Superior temporal gyrus (tissue), 1 donor: ENCODE measurements around the gene SNX21.
A peak's percentile ranks its signal among the peaks of the same experiment; 100 is the strongest.
"Not testable (repeated sequence)": the region's sequence is repeated elsewhere in the genome, so short reads cannot be mapped to it uniquely, and the experiment has no call there.

ENCODE experiments used
- DNase-seq: peaks from one replicate; pipeline ENCODE4 v3.0.0-alpha.2; 2016; ENCODE audit errors: extremely low spot score

SNX21 gene

GRCh38 chr20:45833030-45833882, at the start of gene SNX21:
Gene SNX21, plus strand, starts transcription at chr20:45833799. Its CDS starts 121 bp downstream, at chr20:45833920.
- peak; percentile 51 for DNase-seq

DNA sequence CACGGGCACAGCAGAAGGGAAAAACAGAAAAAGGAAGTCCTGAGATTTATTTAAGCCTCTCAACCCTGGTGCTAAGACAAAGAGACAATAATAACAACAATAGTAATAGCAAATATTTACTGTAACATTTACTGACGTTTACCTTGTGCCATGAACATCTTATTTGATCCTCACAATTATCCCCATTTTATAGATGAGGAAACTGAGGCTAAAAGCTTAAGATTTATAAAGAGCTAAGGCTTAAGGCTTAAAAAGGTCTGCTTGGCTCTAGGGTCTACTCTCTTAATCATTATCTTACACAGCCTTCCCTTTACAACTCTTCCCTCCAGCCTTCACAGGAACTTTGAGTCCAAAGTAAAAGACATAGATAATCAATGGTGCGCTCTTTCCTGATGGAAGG, 45.2 kb upstream of the SNX21 start:
- DNase-seq: no peak

GRCh38 chr20:45792317-45793118, 41.1 kb upstream of the SNX21 start:
- no peak for DNase-seq

- DNase-seq: no peak
Observed at GRCh38 chr20:45796337-45797065, 37.1 kb upstream of the SNX21 start.

- not testable (repeated sequence) for DNase-seq
Observed at GRCh38 chr20:45797510-45797909, 36.1 kb upstream of the SNX21 start.

- not testable (repeated sequence) for DNase-seq
Observed at GRCh38 chr20:45797955-45798354, 35.6 kb upstream of the SNX21 start.

GRCh38 chr20:45798935-45799642, 34.5 kb upstream of the SNX21 start:
- DNase-seq: peak; percentile 75

DNA sequence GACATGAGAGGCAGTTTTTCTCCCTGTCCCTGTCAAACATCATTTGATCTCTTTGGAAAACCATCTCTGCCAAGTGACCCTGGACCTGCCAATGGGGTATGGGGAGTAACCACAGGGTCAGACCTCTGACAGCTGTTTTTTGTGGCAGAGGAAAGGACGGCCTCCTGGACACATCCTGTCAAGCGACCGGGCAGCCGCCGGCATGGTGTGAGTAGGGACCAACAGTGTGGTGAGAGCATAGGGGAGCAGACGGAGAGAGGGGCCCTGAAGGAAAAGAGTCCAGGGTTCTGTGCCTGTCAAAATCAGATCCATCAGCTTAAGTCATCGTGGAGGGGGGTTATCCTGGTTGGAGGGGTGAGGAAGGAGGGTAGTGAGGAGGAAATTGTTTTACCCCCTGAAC, 31.7 kb upstream of the SNX21 start:
- no peak for DNase-seq

- no peak for DNase-seq
Observed at GRCh38 chr20:45810191-45810970, 23.2 kb upstream of the SNX21 start.

GRCh38 chr20:45812157-45813005, 21.2 kb upstream of the SNX21 start, which contains the start of gene UBE2C:
Gene UBE2C, plus strand, starts transcription at chr20:45812644. Its CDS starts 52 bp downstream, at chr20:45812696.
- DNase-seq: peak; percentile 100

DNA sequence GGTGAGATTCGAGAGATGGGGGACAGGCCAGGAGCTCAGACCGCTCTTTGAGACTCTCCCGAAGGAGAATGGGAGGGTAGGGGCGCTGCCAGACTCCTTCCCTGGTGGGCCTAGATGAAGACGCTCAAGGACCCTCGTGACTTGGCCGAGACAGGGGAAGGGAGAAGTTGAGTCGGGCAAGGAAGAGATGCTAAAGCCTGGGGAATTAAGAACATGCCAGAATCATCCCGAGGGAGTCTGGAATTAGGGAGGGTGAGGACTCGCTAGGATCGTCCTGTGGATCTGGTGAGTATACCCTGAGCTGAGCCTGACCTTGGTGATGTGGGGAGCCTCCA, 20.6 kb upstream of the SNX21 start:
- DNase-seq: no peak

DNA sequence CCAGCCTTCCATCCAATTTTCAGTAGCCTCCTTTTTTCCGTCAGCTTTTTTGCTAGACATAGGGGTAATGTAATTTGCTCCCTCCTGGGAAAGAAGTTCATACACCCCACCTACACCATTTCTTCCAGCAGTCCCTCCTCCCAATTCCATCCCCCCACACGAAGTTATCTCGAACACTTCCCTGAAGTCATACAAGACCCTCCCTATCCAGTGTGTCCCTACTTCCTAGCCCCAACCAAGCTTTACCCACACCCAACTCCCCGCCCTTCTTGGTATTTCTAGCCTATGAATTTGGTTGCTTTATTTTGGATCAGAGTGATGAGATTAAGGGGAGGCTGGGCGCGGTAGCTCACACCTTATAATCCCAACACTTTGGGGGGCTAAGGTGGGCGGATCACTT, 20.1 kb upstream of the SNX21 start:
- no peak for DNase-seq

DNA sequence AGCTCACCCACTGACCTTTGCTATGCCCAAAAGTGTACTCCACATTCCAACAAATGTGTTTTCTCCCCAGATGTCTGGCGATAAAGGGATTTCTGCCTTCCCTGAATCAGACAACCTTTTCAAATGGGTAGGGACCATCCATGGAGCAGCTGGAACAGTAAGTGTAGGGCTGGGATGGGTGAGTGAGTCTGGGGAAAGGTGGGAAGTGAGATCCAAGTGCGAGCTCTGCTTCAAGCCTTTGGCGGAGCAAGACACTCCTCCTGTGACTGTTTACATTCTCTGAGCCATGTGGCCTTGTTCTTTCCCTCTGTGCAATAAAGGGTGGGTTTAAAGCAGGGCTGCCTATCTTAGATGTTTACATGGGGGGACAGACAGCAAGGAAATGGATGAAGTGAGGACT, 19.3 kb upstream of the SNX21 start:
- DNase-seq: no peak

GRCh38 chr20:45816951-45817350, 16.6 kb upstream of the SNX21 start:
- no peak for DNase-seq

GRCh38 chr20:45817376-45818194, 16.0 kb upstream of the SNX21 start:
- DNase-seq: no peak

DNA sequence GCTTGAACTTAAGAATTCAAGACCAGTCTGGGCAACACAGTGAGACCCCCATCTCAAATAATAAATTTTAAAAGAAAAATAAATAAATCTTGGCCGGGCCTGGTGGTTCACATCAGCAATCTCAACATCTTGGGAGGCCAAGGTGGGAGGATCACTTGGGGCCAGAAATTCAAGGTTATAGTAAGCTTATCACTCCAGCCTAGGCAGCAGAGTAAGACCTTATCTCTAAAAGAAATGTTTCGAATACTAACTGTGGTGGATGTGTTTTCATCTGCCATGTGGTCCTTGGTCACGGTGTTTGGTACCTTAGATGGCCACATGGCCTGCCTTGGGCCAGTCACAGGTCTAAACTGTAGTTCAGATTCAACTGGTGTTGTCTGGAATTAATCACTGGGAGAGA, 15.4 kb upstream of the SNX21 start:
- DNase-seq: no peak

DNA sequence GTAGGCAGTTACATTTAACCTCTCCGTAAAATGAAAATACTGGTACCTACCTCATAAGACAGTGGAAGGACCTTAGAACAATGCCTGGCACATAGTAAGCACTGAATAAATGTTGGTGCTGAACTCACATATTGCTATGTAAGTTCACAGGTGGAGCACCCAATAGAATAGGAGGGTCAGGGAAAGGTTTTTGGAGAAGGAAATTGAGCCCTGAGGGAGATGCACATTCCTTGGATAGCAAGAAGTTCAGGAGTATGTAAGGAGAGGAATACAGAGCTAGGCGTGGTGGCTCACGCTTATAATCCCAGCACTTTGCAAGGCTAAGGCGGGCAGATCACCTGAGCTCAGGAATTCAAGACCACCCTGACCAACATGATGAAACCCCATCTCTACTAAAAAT, 14.1 kb upstream of the SNX21 start:
- DNase-seq: no peak

DNA sequence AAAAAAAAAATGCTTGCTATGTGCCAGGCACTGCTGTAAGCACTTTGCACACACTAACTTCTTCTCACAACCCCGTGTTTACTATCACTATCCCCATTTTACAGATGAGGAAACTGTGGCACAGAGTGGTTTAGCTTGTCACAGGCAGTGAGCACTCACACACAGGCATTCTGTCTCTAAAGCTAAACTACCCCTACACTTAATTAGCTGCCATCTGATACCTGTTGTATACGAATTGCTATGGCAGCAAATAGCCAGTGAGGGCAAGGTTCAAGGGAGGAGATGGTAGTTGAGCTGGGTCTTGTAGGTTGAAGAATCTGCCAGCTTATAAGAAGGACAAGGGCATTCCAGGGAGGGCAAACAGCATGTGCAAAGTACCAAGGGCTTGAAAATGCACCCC, 11.7 kb upstream of the SNX21 start:
- DNase-seq: no peak

DNA sequence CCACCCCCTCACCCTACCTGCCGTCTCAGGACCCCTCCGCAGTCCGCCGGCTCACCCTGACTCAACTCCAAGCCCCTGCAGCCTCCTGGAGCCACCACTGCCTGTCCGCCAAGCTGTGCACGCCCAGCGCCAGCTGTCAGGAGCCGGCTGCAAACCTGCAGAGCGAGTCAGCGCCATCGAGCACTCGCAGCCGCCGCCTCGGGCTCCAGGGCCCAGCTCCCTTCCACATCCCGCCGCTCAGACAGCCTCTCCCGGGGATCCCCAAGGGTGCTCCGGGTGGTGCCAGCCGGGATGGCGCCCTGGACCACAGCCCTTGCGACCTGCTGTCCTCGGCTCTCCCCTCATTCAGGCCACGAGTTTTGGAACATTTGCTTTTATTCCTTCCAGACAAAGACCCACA, 10.7 kb upstream of the SNX21 start:
- DNase-seq: no peak
